ENCODE measurements around the gene CNTD1. TPM values are rescaled to one million over a fixed set of nuclear protein-coding genes. Genes with fewer than 3 reads are reported as not detected.

Gene CNTD1
- total and polyA plus RNA-seq, 7 donors: 0.24 to 1.3 (median 0.76) TPM; not detected in 1

- WGBS, 3 donors: 8 to 11% (median 8%) methylated on average over 10 of the region's 10 CpGs
These were observed 664 bp upstream of the CNTD1 start for GRCh38 chr17:42798011-42798382.

GRCh38 chr17:42803074-42803883, 4.6 kb downstream of the CNTD1 start:
- no peak for DNase-seq

More at GRCh38 chr17:42798011-42798382, 664 bp upstream of the CNTD1 start:
- H3K4me3 ChIP-seq: peak overlapping the region; percentile 98
- no peak for TF ChIP-seq CTCF (IDR thresholded peaks at IDR 0.05)
- intact Hi-C loops (cut with DNase I): no loop called here
- peaks cover 11% of the 10 kb centered on the region for H3K4me1 ChIP-seq
- H3K9me3 ChIP-seq: no peaks in the 10 kb centered on the region
- DNase-seq: no peak
- H3K36me3 ChIP-seq (ENCODE audit: insufficient read depth in 1 of 2, low read depth in 1 of 2): peaks cover 0 to 23% of the 10 kb centered on the region in 2 donors
- H3K27ac ChIP-seq: peak overlapping the region; percentile 88
- no peaks in the 10 kb centered on the region for H3K27me3 ChIP-seq (ENCODE audit: insufficient read depth in 3 of 3, low read length in 2 of 3)
- peak in 1 of 4 donors; percentile 14 for ATAC-seq

GRCh38 chr17:42804918-42805367, 6.3 kb downstream of the CNTD1 start:
- Histone ChIP-seq H3K27ac (no peak overlapping the region), H3K9me3 (no peaks in the 10 kb centered on the region), H3K4me3 (no peak overlapping the region), H3K36me3 (ENCODE audit: insufficient read depth in 1 of 2, low read depth in 1 of 2) (peaks cover 0 to 10% of the 10 kb centered on the region in 2 donors), H3K27me3 (ENCODE audit: insufficient read depth in 3 of 3, low read length in 2 of 3) (no peaks in the 10 kb centered on the region), H3K4me1 (no peaks in the 10 kb centered on the region)
- 92 to 100% (median 96%) methylated on average over 1 of the region's 1 CpG for WGBS, 3 donors
- DNase-seq: no peak
- no peak for TF ChIP-seq CTCF (IDR thresholded peaks at IDR 0.05)
- intact Hi-C loops (cut with DNase I): no loop called here
- ATAC-seq: no peak

More at GRCh38 chr17:42803074-42803883, 4.6 kb downstream of the CNTD1 start:
- intact Hi-C loops (cut with DNase I): no loop called here
- peaks cover 0 to under 1% of the 10 kb centered on the region in 2 donors for H3K36me3 ChIP-seq (ENCODE audit: insufficient read depth in 1 of 2, low read depth in 1 of 2)
- H3K4me1 ChIP-seq: no peaks in the 10 kb centered on the region
- H3K9me3 ChIP-seq: no peaks in the 10 kb centered on the region
- H3K4me3 ChIP-seq: no peak overlapping the region
- ATAC-seq: no peak
- H3K27me3 ChIP-seq (ENCODE audit: insufficient read depth in 3 of 3, low read length in 2 of 3): no peaks in the 10 kb centered on the region
- TF ChIP-seq CTCF (IDR thresholded peaks at IDR 0.05): no peak
- H3K27ac ChIP-seq: no peak overlapping the region
- 26 to 39% (median 36%) methylated on average over 2 of the region's 2 CpGs for WGBS, 3 donors

- no peak for DNase-seq
- WGBS, 3 donors: 78 to 89% (median 79%) methylated on average over 1 of the region's 1 CpG
- no peak overlapping the region for H3K4me3 ChIP-seq
- H3K9me3 ChIP-seq: no peaks in the 10 kb centered on the region
- no peak for ATAC-seq
- H3K36me3 ChIP-seq (ENCODE audit: insufficient read depth in 1 of 2, low read depth in 1 of 2): peaks cover 0 to 23% of the 10 kb centered on the region in 2 donors
- no peak for TF ChIP-seq CTCF (IDR thresholded peaks at IDR 0.05)
- no peak overlapping the region for H3K27ac ChIP-seq
- H3K4me1 ChIP-seq: no peaks in the 10 kb centered on the region
- intact Hi-C loops (cut with DNase I): no loop called here
- no peaks in the 10 kb centered on the region for H3K27me3 ChIP-seq (ENCODE audit: insufficient read depth in 3 of 3, low read length in 2 of 3)
These were observed 7.6 kb downstream of the CNTD1 start for GRCh38 chr17:42806249-42806648.

Measured in psoas muscle (tissue), 8 donors.